Globus pallidus (tissue), 1 donor: ENCODE results near the gene ARHGAP25.

Source experiments
- DNase-seq: peaks from one replicate; pipeline ENCODE4 v3.0.0-alpha.2; 2015; ENCODE audit warnings: low spot score

ARHGAP25 gene

DNA sequence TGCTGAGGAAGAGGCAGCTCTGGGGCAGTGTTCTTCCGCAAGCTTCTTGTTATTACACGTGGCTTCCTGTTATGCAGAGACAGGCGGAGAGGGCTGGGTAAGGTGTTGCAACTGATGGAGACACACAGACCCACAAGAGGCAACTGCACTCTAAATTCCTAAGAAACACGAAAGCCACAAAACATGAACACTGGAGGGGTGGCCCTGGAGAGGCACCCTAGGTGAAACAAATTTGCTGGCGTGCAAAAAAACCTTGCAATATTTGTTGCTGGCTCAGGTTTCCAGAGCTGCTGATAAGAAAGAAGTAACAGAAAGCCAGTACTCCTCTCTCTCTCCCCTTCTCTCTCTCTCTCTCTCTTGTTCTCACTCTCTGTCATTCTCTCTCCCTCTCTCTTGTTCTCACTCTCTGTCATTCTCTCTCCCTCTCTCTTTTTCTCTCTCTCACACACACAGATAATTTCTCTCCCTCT, 31.8 kb downstream of the ARHGAP25 start:
- DNase-seq = peak; percentile 37

DNA sequence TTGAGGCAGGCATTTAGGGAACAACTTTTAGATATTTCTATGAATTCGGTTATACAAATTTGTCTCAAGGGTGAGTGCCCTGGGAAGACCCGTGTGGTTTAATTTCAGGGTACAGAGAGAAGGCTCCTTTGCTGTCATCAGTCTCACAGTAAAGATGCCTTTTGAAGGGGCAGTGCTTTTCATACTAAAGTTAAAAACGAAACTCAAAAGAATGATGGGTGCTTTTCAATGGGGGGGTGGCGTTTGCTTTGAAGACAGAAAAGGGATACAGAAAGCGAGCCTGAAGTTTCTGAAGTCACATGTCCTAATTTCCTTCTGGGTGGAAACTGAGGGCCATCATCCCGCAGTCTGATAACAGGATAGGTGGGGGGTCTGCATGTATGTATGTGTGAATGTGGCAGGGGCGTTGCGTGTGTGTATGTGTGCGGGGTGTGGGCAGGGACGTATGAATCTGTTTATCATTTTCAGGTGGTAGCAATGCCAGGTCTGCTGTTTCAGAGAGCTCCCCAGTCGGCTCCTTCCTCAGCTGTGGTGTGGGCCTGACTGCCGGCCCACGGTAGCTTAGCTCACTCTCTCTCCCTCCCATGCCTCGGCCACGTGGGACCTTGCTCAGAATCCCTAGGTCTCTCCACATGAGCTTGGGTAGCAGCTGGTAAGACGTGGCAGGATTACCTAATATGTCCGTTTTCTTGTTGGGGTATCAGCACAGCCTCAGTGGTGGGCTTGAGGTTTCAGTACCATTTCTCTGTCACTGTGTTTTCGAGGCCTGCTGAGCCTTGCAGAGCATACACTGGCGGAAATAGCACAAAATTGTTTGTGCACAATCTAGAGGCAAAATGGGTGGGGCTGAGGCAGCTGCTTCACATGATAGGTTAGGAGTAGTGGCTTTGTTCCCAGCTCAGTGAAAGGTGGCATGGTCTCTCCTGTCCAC, 32.7 kb downstream of the ARHGAP25 start:
- DNase-seq = no peak

DNA sequence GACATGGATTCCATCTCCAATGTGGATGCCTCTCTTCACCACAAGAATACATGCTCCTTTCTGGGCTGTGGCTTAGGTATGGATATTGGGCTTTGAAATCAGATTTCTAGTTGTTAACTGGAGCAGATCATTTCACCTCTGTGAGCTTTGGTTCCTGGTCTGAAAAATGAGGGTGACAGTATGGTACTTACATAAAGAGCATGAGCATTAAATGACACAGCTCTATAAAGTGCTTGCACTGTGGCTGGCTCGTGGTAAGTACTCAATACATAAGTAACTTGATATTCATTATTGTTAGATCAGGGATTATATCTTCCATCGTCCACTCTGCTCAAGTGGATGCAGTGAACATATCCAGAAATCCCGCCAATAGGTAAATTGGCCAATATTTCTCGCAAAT, 33.4 kb downstream of the ARHGAP25 start:
- no peak for DNase-seq

DNA sequence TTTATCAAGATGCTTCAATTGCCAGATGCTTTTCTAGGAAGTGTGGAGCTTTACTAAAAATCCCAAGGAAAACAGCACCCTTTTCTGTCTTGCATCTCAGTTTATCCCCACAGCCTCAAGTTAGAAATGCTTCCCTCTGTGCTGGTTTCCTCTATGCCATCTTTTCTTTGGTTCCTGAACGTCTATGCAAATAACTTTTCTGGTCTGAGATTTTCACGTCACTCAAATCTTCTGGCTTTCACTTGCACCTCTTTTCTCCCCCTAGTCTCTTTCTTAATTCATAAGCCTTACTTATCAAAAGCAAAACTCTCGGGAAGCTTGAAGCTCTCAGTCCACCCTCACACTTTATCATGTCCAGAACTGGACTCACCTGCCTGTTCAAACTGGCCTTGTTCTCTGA, 33.9 kb downstream of the ARHGAP25 start:
- no peak for DNase-seq

DNA sequence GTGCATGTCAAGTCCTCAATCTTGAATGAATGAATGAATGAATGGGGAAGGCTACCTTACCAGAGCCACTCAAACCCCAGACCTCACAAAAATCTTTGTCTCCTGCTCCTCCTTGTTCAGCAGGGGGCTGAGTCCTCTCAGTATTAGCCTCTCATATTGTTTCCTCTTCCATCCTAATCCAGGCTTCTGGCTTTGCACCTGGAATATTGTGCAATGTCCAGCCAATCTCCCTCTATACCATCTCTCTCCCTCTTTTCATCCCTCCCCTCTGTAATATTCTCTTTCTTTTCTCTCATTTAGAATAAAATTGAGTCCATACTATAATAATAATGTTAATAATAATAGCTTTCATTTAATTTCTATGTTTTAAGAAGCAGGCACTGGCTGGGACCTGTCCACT, 34.3 kb downstream of the ARHGAP25 start:
- no peak for DNase-seq

DNA sequence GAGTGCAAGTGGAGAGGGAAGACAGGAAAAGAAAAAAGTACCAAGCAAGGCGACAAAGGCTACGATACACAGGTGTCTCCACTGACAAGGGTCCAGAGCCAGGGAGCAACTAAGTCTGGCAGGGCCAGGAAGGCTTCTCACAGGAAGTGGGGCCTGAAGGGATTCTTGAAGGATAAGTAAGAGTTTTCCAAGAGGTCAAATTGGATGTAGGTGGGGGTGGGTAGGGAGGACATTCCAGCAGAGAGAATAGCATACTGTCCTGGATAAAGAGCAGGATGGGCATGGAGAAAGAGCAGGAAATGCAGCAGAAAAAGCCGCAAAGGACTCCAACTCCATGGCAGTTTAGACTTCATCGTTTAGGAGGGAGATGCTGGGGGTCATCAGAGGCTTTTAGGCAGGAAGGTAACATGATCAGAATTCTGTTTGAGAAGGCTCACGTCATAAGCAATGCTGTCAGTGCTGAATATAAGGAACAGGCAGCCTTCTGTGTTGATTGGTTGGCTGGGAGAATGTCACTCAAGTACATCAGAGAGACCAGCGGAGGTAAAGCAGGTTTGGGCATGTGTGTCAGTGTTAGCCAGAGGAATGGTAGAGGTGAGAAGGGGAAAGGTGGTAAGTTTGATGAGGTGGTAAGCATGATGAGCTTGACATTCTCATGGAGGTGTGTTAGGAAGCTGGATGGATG, 35.1 kb downstream of the ARHGAP25 start:
- no peak for DNase-seq

DNA sequence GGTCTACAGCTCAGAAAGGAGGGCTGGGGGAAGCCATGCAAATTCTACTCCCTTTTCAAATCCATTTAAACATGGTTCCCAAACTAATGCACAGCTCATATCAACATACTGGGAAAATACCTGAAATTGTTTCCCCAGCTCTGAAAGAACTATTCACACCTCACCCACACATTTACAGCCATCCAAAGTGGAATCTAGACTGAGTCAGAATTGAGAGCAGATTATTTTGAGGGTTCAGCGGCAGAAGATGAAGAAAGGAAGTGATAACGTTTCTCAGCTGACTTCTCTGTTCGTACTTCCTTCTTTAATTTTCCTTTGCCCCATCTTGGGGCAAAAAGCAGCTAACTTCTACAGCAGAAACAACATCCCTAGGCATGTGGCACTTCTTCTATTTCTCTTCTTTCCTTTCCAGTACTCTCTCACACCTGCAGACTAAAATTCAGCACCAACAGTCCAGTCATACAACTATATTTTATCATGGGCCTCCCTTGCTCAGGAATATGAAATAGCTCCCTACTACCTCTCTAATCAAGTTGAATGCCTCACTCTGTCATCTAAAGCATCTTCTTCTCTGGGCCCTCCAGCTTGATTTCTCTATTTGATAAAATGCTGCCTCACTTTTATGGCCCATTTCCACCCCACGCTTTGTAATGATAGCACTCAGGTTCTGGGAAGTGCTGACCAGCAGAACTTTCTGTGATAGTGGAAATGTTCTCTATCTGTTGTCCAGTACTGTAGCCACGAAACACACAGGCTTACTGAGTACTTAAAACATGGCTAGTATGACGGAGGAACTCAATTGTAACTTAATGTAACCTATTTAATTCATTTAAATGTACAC, 35.9 kb downstream of the ARHGAP25 start:
- peak; percentile 45 for DNase-seq

DNA sequence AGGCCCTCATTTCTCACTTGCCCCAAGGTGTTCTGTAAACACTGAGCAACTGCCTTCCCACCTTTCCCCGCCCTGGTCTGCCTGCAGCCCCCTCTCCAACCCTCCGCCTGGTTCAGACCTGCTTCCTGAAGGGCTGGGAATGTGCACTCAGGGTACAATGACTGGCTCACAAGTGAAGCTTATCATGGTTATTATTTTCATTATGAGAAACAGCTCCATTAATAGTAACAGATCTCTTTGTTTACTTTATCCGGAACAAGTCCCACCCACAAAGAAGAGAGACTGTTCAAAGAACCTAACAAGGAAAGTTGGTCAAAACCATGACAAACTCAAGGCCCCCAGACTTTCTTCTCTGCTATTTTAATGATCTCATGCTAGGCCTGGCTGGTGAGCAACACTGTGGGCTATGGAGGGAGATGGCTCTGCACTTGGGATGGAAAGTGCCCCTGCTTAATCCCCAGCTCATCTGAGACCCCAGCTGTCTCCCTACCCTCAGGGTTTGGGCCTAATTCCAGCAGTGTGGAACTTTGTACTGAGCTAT, 36.7 kb downstream of the ARHGAP25 start:
- no peak for DNase-seq

DNA sequence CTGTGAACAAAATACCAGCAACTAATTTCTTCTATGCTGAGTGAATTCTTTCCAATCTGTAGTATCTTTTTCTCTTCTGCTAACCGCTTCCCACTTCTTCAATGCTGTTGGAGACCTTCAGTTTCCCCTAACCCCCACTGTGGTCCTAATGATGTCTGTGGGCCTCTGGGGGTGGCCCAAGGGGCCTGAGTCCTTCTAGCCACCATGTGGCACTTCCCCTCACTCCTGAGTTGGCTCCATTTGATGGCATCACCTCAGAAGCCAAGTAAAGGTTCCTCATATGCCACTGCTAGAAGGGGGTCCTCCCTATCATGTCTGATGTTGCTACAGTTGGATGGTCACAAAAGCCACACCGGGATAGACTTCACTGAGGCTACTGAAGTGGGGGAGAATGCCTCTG, 37.5 kb downstream of the ARHGAP25 start:
- no peak for DNase-seq

DNA sequence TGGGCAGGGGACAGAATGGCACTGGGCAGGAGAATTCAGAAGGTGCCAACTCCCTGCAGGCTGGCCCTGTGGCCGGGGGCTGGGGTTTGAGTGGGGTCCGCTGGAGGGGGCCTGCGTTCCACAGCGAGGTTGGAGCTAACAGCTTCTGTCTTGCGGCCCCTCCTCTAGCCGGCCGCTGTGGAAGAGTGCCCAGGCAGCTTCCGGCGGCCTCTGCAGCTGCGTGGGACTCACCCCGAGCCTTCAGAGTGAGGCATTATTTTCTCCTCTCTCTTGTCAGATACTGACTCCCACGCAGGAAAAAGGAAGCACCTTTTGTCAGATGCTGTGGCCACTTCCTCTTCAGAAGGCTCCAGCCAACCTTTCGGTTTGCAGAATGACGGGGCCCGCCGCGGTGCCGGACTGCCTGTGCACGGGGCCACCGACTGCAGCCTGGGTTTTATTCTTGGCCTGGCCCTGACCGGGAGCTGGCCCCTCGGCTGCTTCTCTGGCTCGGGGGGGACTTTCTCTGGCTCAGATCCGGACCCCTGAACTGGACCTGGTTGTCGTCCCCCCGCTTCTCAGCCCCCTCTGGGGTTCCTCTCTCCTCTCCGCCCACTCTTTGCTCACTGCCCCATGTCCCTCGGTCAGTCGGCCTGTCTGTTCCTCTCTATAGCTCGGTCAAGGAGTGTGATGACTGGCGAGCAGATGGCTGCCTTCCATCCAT, 40.1 kb downstream of the ARHGAP25 start:
- DNase-seq = peak; percentile 57

DNA sequence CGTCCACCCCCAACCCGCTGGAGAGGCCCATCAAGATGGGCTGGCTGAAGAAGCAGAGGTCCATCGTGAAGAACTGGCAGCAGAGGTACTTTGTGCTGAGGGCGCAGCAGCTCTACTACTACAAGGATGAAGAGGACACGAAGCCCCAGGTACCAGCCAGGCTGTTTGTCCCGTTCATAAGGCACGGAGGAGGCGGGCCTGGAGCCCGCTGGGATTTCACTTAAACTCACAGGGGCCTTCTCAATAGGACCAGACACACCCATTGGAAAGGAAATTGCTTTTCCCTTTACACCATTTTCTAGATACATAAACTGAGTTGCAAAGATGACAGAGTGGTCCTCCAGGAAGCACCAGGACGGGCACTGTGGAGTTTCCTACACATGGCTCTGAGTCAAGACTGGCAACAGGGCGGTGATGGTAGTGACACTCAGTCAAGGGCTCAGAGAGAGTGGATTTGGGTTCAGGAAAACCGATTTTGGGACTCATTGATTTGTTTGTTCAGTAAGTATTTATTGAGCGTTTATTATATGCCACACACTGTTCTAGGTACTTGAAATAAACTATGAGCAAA, 40.7 kb downstream of the ARHGAP25 start:
- no peak for DNase-seq

DNA sequence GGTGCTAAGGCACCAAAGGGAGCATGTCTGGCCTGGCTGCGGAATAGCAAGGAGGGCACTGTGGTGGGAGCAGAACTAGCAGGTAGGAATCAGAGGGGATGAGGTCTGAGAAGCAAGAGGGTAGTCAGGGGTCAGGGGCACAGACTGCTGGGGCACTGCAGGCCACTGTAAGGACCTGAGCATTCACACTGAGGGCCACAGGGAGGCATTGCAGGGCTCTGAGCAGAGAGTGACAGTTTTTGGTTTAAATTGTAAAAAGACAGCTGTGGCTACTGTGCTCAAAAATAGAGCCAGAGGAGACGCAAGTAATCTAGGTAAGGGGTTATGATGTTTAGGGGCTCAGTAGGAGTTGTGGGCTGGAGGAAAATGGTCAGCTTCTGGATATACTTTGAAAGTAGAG, 41.5 kb downstream of the ARHGAP25 start:
- DNase-seq = no peak

DNA sequence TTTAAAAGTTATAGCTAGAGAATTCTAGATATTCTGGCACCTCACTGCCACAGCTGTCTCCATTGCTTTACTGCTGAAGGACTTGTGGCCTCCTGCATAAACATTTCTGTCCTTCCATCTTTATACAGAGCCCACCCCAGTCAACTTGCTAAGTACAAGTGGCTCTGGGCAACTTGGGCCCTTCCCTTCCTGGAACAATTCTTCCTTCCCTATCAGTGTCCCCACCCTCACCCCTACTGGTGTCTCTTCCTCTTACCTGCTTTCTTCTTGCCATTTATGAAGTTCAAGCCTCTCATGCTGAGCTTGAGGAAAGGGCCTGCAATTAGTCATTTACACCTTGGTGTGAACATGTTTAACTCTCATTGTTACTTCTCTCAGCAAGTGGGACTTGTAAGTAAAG, 45.0 kb downstream of the ARHGAP25 start:
- no peak for DNase-seq

DNA sequence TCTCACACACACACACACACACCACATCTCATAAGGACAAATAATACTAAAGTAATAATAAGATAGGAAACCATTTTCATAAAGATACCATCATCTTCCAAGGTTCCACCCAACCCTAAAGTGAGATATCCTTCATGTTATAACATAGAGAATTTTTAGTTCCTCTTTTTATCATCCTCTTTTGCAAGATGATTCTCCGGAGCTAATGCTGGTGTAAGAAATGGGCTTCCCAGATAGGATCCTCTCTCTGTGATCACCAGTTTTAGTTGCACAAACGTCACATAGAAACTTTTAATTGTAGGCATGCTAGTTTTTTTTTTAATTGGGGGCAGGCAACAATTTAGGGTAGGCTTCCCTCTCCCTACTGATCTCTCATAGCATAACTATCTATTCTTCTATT, 49.6 kb downstream of the ARHGAP25 start:
- no peak for DNase-seq

DNA sequence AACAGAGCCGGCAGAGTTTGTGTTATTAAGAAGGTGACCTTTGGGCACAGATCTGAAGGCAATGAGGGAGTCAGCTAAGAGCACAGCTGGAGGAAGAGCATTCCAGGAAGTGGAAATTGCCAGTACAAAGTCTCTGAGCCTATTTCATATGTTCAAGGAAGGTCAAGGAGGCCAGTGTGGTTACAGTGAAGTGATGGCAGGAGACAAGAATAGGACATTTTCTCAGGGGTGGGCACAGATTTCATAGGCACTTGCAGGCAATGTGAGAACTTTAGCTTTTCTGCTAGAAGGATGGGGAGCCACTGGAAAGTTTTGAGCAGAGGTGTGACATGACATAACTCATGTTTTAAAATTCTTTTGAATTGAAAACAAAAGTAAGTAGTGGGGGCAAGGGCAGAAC, 50.3 kb downstream of the ARHGAP25 start:
- no peak for DNase-seq

DNA sequence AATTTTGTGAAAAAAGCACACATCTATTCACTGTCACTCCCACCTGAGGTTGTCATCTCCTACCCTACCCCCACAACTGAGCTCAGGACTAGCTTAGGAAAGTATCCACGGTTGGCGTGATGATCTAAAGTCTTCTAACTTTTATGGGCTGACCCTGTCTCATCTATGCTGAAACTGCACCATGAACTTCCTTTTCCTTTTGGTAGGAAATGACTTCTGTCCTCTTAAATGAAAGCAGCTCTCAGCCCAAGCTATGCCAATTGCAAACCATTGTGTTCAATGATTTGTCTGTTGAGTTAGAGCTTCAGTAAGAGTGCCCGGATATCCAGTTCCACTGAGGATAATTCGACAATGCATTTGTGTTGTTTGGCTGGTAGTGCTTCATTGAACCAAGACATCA, 52.7 kb downstream of the ARHGAP25 start:
- DNase-seq = no peak

DNA sequence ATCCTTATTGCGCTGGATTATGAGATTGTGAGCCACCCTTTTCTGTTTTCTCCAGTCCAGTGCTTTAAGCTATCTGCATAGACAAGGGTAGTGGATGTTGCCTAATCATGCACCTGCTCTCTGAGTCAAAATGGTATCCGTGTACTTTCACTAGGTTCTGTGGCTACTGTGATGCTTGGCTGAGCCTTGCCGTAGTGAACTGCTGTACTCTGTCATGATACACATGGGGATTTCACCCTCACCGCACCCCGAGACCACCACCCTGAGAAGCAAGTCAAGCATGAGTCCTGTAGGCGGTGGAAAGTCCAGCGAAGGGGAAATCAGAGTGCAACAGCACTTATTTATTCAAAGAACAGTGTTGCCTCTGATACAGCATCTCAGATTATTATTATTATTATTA, 55.0 kb downstream of the ARHGAP25 start:
- no peak for DNase-seq

DNA sequence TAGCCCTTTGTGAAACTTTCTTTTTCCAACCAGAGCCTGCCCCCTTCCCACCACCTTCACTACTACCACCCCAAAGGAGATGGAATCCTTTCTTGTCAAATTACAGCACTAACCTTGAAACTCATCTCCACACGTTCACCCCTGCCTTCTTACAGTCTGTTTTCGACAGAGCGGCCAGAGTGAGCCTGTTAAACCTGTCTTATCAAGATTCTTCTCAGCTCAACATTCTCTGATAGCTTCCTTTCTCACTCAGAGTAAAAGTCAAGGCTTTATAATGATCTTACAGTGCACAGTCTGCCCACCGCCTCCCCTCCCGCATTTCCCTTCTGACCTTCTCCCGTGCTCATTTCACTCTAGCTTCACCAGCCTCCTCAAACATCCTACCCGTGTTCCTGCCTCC, 56.0 kb downstream of the ARHGAP25 start:
- DNase-seq = no peak

DNA sequence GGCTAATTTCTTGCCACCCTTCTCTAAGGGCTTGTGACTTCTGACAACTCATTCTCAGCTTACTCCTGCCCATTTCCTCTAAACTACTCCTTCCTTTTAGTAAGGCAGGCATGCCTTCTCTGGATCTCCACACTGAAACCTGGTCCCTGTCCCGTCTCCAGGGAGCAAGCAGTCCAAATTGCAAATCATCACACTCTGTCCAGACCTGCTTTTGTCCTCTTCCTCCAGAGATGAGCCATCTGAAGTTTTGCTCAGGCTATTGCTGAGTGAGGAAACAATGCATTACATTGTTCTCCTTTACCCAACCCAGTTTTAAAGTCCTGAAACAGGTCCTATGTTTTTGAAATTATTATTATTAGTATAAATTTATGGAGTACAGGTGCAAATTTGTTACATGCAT, 57.3 kb downstream of the ARHGAP25 start:
- no peak for DNase-seq

DNA sequence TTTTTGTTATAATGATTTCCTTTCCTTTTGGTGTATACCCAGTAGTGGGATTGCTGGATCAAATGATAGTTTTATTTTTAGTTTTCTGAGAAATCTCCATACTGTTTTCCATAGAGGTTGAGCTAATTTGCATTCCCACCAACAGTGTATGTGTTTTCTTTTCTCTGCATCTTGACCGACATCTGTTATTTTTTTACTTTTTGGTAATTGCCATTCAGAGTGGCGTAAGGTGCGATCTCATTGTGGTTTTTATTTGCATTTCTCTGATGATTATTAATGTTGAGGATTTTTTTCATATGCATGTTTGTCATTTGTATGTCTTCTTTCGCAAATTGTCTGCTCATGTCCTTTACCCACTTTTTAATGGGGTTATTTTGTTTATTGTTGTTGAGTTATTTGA, 58.1 kb downstream of the ARHGAP25 start:
- no peak for DNase-seq

DNA sequence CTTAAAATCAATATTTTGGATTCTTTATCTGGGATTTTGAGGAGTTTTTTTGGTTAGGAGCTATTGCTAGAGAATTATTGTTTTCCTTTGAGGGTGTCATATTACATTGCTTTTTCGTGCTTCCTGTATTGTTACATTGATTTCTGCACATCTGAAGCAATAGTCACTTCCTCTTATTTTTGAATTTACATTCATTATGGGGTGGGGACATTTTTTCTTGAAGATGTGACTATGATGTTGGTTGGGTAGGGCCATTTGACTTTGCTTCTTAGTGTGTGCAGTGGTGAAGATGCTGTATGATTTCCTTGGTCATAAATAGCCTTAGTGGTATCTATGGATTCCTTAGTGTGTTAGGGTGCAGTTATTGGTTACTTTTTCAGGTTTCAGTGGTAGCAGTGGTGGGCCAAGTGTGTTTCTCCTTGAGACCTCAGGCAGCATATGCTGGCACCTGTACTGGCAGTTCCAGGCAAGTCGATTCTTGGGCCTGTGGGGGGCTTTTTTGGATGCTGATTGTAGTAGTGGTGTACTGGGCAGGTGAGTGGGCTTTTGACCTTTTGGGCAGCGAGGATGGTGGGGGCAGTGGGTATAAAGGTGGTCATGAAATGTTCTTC, 61.8 kb downstream of the ARHGAP25 start:
- no peak for DNase-seq
